KG1 (cell line): ENCODE results near the gene VSTM2L.

ENCODE experiments used
- DNase-seq: peaks from one replicate; lab custom pipeline; 2025; lab: John Stamatoyannopoulos, UW

VSTM2L gene

DNA sequence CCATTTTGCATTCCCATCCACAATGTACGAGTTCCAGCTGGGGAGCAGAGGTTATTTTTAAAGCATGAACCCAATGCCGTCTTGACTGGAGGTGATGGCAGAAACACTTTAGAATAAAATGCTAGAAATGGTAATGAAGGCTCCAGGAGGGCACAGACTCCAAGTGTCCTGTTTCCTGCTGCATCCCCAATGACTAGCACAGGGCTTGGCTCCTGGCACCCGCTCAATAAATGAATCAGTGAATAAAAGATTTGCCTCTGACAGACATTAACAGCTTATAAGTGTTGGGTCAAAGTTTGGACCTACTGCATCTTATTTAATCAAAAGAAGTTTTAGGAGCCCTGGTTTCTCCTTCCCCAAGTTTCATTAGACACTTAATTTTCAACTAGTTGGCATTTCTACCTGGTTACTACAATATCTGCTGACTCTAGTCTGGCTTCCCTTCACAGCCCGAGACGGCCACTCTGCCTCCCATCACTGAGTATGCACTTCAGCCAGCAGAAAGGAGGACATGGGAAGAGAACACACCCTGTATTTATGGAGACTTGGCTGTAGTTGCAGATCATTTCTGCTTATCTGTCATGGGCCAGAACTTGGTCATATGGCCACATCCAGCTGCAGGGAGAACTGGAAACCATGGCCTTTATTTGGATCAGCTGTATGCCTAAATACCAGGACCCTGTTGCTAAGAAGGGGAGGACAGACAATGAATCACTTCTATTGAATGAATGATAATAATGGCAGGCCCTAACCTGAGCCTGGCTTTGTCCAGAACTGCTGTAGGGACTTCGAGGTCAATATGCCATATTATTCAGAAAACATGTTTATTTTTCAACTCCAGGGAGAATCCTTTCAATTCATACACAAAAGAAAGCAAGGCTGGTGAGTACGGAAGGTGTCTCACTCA, 67.3 kb downstream of the VSTM2L start:
- DNase-seq = no peak

- DNase-seq = no peak
Observed at GRCh38 chr20:37970856-37971245, 67.9 kb downstream of the VSTM2L start.

- DNase-seq = no peak
Observed at GRCh38 chr20:37971561-37972127, 68.7 kb downstream of the VSTM2L start.

- no peak for DNase-seq
Observed at GRCh38 chr20:37972256-37973058, 69.5 kb downstream of the VSTM2L start.

- no peak for DNase-seq
Observed at GRCh38 chr20:37973059-37973910, 70.4 kb downstream of the VSTM2L start.

GRCh38 chr20:37976887-37977286, 74.0 kb downstream of the VSTM2L start:
- no peak for DNase-seq

- DNase-seq = no peak
Observed at GRCh38 chr20:37977338-37977737, 74.4 kb downstream of the VSTM2L start.

DNA sequence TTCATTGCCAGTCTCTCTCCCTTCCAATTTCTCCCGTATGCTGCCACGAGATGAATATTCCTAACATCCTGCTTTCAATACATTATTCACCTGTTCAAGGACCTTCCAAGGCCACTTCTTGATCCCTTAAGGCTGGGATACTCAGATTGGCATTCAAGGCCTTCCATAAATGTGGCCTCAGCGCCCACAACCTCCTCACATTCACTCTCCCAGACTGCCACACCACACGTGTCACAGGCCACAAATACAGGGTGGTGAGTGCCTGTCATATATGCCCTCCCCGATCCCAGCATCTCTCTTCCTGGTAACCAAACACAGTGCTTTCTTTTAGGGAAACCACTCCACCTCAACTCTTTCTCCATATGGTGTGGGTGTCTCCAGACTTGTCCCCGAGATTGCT, 74.9 kb downstream of the VSTM2L start:
- no peak for DNase-seq

- DNase-seq = no peak
Observed at GRCh38 chr20:37979021-37979985, 76.4 kb downstream of the VSTM2L start.

DNA sequence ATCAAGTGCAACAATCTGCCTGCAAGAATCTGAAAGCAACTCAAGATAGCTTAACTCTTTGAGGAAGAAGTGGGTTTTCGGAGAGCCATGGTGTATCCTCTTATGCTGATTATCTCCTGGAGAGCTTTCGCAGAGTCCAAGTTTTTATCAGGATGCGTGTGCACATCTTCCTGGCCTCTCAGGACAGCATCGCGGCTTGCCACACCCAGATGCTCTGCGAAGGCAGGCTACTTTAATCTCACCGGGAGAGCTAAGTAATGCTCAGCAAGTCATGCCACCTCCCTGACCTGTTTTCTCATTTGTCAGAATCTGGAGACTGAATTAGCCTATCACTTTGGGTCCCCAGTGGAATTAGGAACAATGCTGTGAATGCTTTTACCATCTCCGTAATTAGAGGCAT, 77.5 kb downstream of the VSTM2L start:
- DNase-seq = no peak

- no peak for DNase-seq
Observed at GRCh38 chr20:37980876-37981275, 77.9 kb downstream of the VSTM2L start.

DNA sequence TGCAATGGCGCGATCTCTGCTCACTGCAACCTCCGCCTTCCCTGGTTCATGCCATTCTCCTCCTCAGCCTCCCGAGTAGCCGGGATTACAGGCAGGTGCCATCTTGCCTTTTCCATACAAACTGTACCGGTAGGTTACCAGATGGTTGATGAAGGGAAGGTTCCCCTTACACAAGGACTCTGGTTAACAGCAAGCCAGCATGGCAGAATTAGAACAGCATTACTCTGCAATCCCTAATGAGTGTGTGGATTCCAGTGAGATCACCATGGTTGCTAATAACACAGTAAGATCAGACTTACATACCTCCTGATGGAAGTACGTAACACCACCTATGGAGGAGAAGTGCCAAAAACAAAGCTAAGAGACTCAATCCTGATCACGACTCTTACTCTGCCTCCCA, 78.6 kb downstream of the VSTM2L start:
- no peak for DNase-seq

GRCh38 chr20:37983286-37983685, 80.4 kb downstream of the VSTM2L start:
- DNase-seq = no peak

DNA sequence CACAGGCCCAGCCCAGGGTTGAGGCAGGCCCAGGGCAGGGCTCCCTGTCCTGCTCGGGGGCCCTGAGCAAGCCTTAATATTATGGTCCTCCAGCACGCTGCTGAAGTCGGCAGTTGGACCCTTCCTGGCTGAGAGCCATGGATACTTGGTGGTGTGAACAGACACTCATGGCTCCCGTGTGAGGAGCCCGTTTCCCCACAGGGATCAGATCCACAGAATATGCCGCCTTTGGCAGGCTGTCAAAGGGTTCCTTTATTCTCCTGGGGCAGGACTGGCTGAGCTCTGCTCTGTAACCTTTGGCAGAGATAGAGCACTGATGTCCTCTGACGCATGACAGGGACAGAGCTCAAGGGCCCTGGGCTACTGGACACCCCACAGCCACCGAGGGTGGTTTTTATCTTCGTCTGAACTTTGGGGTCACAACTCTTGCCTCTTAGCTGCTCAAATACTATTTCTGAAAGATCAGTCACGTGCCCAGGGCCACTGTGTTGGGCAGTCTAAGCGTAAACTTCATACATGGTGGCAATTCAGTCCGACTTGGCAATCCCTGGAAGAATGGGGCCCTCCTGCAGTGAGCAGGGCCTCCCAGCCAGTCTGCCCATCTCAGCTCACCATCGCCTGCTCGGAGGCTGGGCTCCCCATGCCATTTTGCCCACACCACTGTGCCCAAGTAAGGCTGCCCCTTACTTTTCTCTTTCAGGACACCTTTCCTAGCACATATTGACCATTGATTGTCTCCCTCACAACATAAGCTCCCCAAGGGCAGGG, 81.3 kb downstream of the VSTM2L start:
- DNase-seq = no peak

DNA sequence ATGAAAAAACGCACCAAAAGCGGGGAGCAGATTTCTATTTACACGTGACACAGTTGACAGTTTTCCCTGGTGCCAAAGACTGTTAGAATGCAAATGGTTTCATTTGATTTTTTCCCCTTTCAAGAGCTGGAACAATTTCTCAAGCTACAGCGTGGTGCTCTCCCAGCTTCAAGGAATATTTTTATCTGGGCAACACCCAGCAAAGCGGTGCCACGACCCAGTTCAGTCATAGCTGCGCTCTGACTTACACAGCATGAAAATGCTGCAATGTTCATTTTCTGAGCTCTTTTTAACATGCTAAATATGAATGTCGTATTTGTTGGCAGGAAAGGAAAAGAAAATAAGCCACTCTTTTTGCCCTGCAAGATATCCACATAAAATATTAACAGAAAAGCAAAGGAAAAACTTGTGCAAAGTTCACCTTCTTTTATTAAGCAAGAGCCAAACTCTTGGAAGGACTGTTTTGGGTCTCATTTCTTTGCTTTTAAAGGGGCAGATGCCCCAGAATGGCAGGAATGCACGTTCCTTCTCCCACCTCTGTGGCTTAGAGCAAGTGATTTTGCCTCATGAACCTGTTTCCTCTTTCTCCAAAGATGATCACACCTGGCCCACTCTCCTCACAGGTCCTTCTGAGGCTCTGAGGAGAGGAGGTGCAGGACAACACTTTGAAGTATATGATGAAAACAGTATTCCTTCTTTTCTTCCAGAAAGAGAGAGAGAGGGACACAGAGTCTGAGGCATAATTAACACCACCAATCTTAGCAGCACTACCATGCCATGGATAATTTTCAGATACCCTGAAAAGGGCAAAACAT, 83.3 kb downstream of the VSTM2L start:
- DNase-seq = no peak

- DNase-seq = no peak
Observed at GRCh38 chr20:37986873-37987601, 84.1 kb downstream of the VSTM2L start.

- no peak for DNase-seq
Observed at GRCh38 chr20:37987602-37988290, 84.8 kb downstream of the VSTM2L start.
